WTC11 (cell line): Measurements from ENCODE around the gene SH2D5. TPM values are rescaled to one million over a fixed set of nuclear protein-coding genes. Genes with fewer than 3 reads are reported as not detected.

ENCODE experiments used
- AFF4 ChIP-seq: sonication (generic); formaldehyde crosslinking; IDR thresholded peaks from 2 replicates; pipeline ENCODE4 v1.8.1; 2023; ENCODE audit warnings: mild to moderate bottlenecking, missing genetic modification reagents, borderline replicate concordance
- ARID4B ChIP-seq: sonication (generic); formaldehyde crosslinking; IDR thresholded peaks from 2 replicates; pipeline ENCODE4 v1.8.0; 2023; ENCODE audit warnings: missing genetic modification reagents, mild to moderate bottlenecking, borderline replicate concordance
- CBFB ChIP-seq: sonication (generic); formaldehyde crosslinking; IDR thresholded peaks from 2 replicates; pipeline ENCODE4 v1.8.1; 2022; ENCODE audit warnings: mild to moderate bottlenecking, low read depth, missing genetic modification reagents
- E2F1 ChIP-seq: sonication (generic); formaldehyde crosslinking; IDR thresholded peaks from 2 replicates; pipeline ENCODE4 v1.8.0; 2022; ENCODE audit warnings: mild to moderate bottlenecking, missing genetic modification reagents
- EMX1 ChIP-seq: fragments of 250-450 bp; sonication (Bioruptor Pico); IDR thresholded peaks from 2 replicates; pipeline ENCODE4 v1.8.0; 2021; ENCODE audit warnings: mild to moderate bottlenecking
- FOXP4 ChIP-seq: sonication (generic); formaldehyde crosslinking; IDR thresholded peaks from 2 replicates; pipeline ENCODE4 v1.8.0; 2022; ENCODE audit warnings: mild to moderate bottlenecking, missing genetic modification reagents
- GTF2I ChIP-seq: fragments of 250-450 bp; sonication (Bioruptor Pico); conservative IDR thresholded peaks from 2 replicates; pipeline ENCODE4 v1.4.0; 2021; ENCODE audit warnings: mild to moderate bottlenecking
- IRF1 ChIP-seq: sonication (generic); formaldehyde crosslinking; IDR thresholded peaks from 2 replicates; pipeline ENCODE4 v1.8.0; 2023; ENCODE audit warnings: missing genetic modification reagents
- SOX15 ChIP-seq: fragments of 250-450 bp; sonication (Bioruptor Pico); IDR thresholded peaks from 2 replicates; pipeline ENCODE4 v1.9.0; 2021; ENCODE audit warnings: mild to moderate bottlenecking
- TCF7 ChIP-seq: sonication (generic); formaldehyde crosslinking; IDR thresholded peaks from 2 replicates; pipeline ENCODE4 v1.8.0; 2022; ENCODE audit warnings: mild to moderate bottlenecking, low read depth, missing genetic modification reagents, moderate library complexity
- TP53 ChIP-seq: sonication (generic); formaldehyde crosslinking; IDR thresholded peaks from 2 replicates; pipeline ENCODE4 v1.8.1; 2023; ENCODE audit warnings: mild to moderate bottlenecking, missing genetic modification reagents
- total RNA-seq: library from RNA; stranded (reverse); gene quantifications from 3 replicates; pipeline ENCODE4 v1.2.3, GENCODE V29; 2021
- TF ChIP-seq, protein P1 (sequence below): fragments of 200-600 bp; IDR thresholded peaks from 2 replicates; pipeline ENCODE4 v1.8.0; 2022; ENCODE audit warnings: antibody characterized with exemption
- TF ChIP-seq, protein P2 (sequence below): sonication (generic); formaldehyde crosslinking; IDR thresholded peaks from 2 replicates; pipeline ENCODE4 v1.8.0; 2022; ENCODE audit warnings: mild to moderate bottlenecking, missing genetic modification reagents

The SH2D5 gene
- total RNA-seq, 1 experiment from 2014 or later = 13.8 TPM

DNA sequence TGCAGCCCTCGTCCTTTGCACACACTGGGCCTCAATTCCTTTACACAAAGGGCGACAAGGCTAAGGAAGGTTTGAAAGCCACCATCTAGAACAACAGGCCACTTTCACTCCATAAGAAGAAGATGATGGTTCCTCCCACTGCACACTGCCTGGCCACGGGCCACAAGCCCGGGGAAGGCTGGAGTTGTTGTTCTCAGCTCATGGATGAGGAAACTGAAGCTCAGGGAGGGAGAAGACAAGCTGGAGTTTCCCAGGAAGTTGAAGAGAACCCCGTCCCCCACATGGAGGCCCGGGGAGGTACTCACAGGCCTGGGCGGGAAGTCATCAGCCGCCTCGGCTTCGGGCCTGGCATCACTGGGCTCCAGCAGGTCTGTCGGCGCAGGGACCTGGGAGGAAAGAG, 46.8 kb downstream of the SH2D5 start (continued):
- TF ChIP-seq AFF4 (CRISPR knock-in tag) (no peak), E2F1 (no peak), ARID4B (CRISPR knock-in tag) (no peak), SOX15 (CRISPR knock-in tag) (no peak), CBFB (CRISPR knock-in tag) (no peak), TCF7 (no peak), EMX1 (CRISPR knock-in tag) (no peak), IRF1 (no peak), TP53 (CRISPR knock-in tag) (no peak), FOXP4 (CRISPR knock-in tag) (no peak), GTF2I (CRISPR knock-in tag) (no peak)
- TF ChIP-seq, protein P1, sequence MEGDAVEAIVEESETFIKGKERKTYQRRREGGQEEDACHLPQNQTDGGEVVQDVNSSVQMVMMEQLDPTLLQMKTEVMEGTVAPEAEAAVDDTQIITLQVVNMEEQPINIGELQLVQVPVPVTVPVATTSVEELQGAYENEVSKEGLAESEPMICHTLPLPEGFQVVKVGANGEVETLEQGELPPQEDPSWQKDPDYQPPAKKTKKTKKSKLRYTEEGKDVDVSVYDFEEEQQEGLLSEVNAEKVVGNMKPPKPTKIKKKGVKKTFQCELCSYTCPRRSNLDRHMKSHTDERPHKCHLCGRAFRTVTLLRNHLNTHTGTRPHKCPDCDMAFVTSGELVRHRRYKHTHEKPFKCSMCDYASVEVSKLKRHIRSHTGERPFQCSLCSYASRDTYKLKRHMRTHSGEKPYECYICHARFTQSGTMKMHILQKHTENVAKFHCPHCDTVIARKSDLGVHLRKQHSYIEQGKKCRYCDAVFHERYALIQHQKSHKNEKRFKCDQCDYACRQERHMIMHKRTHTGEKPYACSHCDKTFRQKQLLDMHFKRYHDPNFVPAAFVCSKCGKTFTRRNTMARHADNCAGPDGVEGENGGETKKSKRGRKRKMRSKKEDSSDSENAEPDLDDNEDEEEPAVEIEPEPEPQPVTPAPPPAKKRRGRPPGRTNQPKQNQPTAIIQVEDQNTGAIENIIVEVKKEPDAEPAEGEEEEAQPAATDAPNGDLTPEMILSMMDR = no peak
- TF ChIP-seq, protein P2, sequence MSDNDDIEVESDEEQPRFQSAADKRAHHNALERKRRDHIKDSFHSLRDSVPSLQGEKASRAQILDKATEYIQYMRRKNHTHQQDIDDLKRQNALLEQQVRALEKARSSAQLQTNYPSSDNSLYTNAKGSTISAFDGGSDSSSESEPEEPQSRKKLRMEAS = no peak
- TF ChIP-seq, all 79 proteins: peak for 0
